Liver (tissue), 3 donors: ENCODE results near the gene NR1D1.

Experiments used
- JUND ChIP-seq, 2 donors: IDR thresholded peaks; 2 replicates each; pipeline ENCODE4 v1.6.1; 2016; ENCODE audit warnings: antibody characterized with exemption in 2 of 2
- RAD21 ChIP-seq, 2 donors: IDR thresholded peaks; 2 replicates each; pipeline ENCODE4 v1.6.1; 2016; ENCODE audit warnings: antibody characterized with exemption in 2 of 2, mild to moderate bottlenecking in 2 of 2
- SP1 ChIP-seq: IDR thresholded peaks from 2 replicates; pipeline ENCODE4 v1.6.1; 2018; ENCODE audit warnings: antibody characterized with exemption, mild to moderate bottlenecking
- TF ChIP-seq, protein P1 (sequence below): fragments of 150-350 bp; IDR thresholded peaks from 2 replicates; pipeline ENCODE4 v1.5.1; 2017; ENCODE audit warnings: improper control_type of control experiment, low read depth, low read length; ENCODE audit not compliant: missing input control
- TF ChIP-seq, protein P2 (sequence below): IDR thresholded peaks from 2 replicates; pipeline ENCODE4 v1.6.1; 2016; ENCODE audit warnings: antibody characterized with exemption
- donor health status: healthy.
- donor health status: healthy.

DNA sequence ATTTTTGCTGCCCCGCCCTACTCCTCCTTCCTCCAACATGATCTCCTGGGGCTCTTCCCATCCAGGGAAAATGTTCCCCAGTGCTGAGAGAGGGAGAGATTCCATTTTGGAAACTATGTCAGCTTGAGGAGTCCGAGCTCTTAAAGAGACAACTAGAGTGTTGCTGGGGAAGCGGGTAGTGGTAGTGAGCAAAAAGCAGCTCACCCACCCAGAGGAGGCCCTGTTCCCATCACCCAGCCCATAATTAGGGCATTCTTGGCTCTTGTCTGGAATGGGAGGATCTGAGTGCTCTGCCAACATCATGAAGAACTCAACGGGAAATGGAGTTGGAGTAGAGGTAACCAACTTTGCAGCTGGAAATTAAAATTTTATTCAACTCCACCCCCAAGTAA, 12.3 kb upstream of the NR1D1 start:
- TF ChIP-seq, protein P1, sequence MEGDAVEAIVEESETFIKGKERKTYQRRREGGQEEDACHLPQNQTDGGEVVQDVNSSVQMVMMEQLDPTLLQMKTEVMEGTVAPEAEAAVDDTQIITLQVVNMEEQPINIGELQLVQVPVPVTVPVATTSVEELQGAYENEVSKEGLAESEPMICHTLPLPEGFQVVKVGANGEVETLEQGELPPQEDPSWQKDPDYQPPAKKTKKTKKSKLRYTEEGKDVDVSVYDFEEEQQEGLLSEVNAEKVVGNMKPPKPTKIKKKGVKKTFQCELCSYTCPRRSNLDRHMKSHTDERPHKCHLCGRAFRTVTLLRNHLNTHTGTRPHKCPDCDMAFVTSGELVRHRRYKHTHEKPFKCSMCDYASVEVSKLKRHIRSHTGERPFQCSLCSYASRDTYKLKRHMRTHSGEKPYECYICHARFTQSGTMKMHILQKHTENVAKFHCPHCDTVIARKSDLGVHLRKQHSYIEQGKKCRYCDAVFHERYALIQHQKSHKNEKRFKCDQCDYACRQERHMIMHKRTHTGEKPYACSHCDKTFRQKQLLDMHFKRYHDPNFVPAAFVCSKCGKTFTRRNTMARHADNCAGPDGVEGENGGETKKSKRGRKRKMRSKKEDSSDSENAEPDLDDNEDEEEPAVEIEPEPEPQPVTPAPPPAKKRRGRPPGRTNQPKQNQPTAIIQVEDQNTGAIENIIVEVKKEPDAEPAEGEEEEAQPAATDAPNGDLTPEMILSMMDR, result no peak
- TF ChIP-seq SP1, result no peak
- TF ChIP-seq, protein P2, sequence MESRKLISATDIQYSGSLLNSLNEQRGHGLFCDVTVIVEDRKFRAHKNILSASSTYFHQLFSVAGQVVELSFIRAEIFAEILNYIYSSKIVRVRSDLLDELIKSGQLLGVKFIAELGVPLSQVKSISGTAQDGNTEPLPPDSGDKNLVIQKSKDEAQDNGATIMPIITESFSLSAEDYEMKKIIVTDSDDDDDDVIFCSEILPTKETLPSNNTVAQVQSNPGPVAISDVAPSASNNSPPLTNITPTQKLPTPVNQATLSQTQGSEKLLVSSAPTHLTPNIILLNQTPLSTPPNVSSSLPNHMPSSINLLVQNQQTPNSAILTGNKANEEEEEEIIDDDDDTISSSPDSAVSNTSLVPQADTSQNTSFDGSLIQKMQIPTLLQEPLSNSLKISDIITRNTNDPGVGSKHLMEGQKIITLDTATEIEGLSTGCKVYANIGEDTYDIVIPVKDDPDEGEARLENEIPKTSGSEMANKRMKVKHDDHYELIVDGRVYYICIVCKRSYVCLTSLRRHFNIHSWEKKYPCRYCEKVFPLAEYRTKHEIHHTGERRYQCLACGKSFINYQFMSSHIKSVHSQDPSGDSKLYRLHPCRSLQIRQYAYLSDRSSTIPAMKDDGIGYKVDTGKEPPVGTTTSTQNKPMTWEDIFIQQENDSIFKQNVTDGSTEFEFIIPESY, result no peak
- no peak for TF ChIP-seq RAD21 (IDR thresholded peaks at IDR 0.05)
- no peak for TF ChIP-seq JUND (IDR thresholded peaks at IDR 0.05)
